Spleen (tissue), 7 donors: ENCODE measurements around the gene P2RX2.

ENCODE experiments used
- POLR2A ChIP-seq, 3 donors: fragments of 450-650 bp; IDR thresholded peaks; one replicate each; pipeline ENCODE4 v1.5.1; 2017; ENCODE audit warnings: antibody characterized with exemption in 3 of 3, mild to moderate bottlenecking in 1 of 3
- POLR2AphosphoS5 ChIP-seq, 3 donors: sonication (generic); formaldehyde crosslinking; IDR thresholded peaks; one replicate each; pipeline ENCODE4 v1.5.1; 2017; ENCODE audit warnings: antibody characterized with exemption in 3 of 3
- TF ChIP-seq, protein P1 (sequence below), 11 experiments: fragments of 200-600 bp in 7 of 11; fragments of 450-650 bp in 4 of 11; sonication (generic) in 4 of 11; IDR thresholded peaks in 8 of 11; conservative IDR thresholded peaks in 3 of 11; 1 replicate in 7 of 11; 2 replicates in 4 of 11; pipeline versions ENCODE4 v1.4.0 to v1.8.0; 2016 to 2021; ENCODE audit warnings: antibody characterized with exemption in 11 of 11, inconsistent platforms in 4 of 11, mild to moderate bottlenecking in 1 of 11
- donor health status: DM: no; HTN: no; CAD: no; lungs with moderate emphysema.
- donor health status: DM: no; HTN: no; CAD: no.
- donor health status: DM: no; HTN: no; CAD: no.

DNA sequence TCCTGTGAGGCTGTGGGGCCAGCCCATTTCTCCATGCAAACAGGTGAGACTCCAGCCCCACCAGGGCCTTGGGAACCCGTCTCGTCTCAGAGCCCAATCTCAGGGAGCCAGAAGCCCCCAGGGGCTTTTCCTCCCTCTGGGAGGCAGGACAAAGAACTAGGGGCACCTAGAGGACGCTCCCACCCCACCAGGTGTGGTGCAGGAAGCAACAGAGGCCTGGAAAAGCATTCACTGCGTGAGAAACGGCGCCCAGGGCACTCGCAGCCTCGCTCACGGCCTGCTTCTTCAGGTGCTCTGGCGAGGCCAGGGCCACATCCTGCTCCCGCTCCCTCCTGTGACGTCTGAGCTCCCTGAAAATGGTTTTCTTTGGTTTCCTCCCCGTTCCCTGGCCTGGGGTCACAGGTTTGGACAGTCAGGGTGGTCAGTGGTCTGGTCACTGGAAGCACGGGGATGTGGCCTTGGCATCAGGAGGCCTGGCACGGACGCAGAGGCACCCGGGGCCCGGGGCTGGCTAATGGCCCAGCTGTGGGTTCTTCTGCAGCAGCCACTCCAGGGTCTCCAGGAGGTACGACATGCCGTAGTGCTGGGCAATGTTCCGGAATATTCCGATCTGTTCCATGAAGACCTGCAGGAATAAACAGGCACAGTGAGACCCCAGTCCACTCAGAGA, 5.7 kb downstream of the P2RX2 start:
- TF ChIP-seq, protein P1, sequence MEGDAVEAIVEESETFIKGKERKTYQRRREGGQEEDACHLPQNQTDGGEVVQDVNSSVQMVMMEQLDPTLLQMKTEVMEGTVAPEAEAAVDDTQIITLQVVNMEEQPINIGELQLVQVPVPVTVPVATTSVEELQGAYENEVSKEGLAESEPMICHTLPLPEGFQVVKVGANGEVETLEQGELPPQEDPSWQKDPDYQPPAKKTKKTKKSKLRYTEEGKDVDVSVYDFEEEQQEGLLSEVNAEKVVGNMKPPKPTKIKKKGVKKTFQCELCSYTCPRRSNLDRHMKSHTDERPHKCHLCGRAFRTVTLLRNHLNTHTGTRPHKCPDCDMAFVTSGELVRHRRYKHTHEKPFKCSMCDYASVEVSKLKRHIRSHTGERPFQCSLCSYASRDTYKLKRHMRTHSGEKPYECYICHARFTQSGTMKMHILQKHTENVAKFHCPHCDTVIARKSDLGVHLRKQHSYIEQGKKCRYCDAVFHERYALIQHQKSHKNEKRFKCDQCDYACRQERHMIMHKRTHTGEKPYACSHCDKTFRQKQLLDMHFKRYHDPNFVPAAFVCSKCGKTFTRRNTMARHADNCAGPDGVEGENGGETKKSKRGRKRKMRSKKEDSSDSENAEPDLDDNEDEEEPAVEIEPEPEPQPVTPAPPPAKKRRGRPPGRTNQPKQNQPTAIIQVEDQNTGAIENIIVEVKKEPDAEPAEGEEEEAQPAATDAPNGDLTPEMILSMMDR (IDR thresholded peaks at IDR 0.05 in 8 of 11, conservative IDR thresholded peaks at IDR 0.05 in 3 of 11): no peak
- TF ChIP-seq POLR2A (IDR thresholded peaks at IDR 0.05): no peak
- no peak for TF ChIP-seq POLR2AphosphoS5 (IDR thresholded peaks at IDR 0.05)
